HAP-1 (cell line): Measurements from ENCODE around the gene DOCK8.
A peak's percentile ranks its signal among the peaks of the same experiment; 100 is the strongest.
"Not testable (repeated sequence)": the region's sequence is repeated elsewhere in the genome, so short reads cannot be mapped to it uniquely, and the experiment has no call there.

Experiments used
- DNase-seq, 2 experiments: peaks; one replicate each; pipeline ENCODE4 v3.0.0-alpha.2; 2016 to 2020; ENCODE audit warnings: low spot score in 2 of 2
- H3K27me3 ChIP-seq: fragments of 250-450 bp; sonication (Bioruptor Pico); 2 replicates; pipeline ENCODE4 v1.5.1; 2020; ENCODE audit warnings: low read depth, mild to moderate bottlenecking, moderate library complexity
- H3K36me3 ChIP-seq: fragments of 250-450 bp; sonication (Bioruptor Pico); replicated peaks from 2 replicates; pipeline ENCODE4 v1.5.1; 2020; ENCODE audit warnings: mild to moderate bottlenecking
- H3K4me1 ChIP-seq: fragments of 250-450 bp; sonication (Bioruptor Pico); 2 replicates; pipeline ENCODE4 v1.5.1; 2020; ENCODE audit warnings: mild to moderate bottlenecking
- H3K4me3 ChIP-seq: fragments of 250-450 bp; sonication (Bioruptor Pico); 2 replicates; pipeline ENCODE4 v1.5.1; 2020; ENCODE audit warnings: mild to moderate bottlenecking, moderate library complexity
- H3K9me3 ChIP-seq: fragments of 250-450 bp; sonication (Bioruptor Pico); 2 replicates; pipeline ENCODE4 v1.5.1; 2020; ENCODE audit warnings: mild to moderate bottlenecking, moderate library complexity
- in situ Hi-C: fragments of 300-500 bp; cut with MboI; formaldehyde crosslinking; loops from 3 replicates; pipeline ENCODE4 v1.14.3; 2020; ENCODE audit warnings: low sequenced_read_pairs, inconsistent platforms, mixed read lengths

DOCK8 gene

DNA sequence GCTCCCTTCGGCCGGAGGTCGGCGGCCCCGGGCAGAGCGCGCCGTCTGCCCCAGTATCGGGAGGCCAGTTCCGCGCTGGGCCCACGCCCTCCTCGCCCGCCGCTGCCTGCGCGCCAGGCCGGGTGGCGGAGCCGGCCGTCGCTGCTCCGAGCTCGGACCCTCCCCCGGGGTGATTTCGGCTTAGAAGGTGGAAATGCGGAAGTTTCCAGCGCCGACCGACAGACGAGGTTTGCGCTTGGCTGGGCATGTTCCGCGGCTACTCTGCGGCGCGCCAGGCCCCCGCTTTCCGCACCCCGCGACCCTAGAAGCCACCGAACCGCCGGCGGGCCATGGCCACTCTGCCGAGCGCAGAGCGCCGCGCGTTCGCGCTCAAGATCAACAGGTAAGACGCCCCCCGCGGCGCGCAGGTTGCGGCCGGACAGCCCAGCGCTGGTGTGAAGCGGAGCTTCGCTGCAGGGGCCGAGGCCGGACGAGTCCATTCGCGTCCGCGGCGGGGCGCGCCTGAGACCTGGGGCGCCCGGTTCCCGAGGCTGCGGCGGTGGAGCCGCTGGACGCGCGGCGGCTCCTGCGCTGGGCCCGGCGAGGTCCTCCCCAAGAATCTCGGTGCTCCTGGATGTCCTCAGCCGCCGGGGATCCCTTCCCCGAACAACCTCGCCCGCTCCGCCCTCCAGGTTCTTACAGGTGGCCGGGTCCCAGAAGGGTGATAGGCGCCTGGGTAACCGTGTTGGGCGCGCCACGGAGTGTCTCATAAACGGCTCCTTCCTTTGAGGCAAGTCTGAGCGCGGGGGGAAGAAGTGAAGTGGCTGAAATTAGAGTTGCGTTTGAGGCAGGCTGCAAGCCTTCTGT lies at the start of gene DOCK8:
TSS of gene DOCK8 (plus strand) at position 218 of the 846 bp plus-strand sequence. CDS start at position 330, 112 bp downstream.
- no peaks in the 10 kb centered on the region for H3K27me3 ChIP-seq
- peak within 1 kb of the TSS; percentile 52 for H3K4me3 ChIP-seq
- DNase-seq = peak; percentile 48 to 79
- no peaks in the 10 kb centered on the region for H3K36me3 ChIP-seq
- 0 out of 2 replicates have a peak, but pooled peaks cover 2% of the 10 kb centered on the region for H3K4me1 ChIP-seq
- H3K9me3 ChIP-seq = no peaks in the 10 kb centered on the region
- in situ Hi-C loops = no loop called here

DNA sequence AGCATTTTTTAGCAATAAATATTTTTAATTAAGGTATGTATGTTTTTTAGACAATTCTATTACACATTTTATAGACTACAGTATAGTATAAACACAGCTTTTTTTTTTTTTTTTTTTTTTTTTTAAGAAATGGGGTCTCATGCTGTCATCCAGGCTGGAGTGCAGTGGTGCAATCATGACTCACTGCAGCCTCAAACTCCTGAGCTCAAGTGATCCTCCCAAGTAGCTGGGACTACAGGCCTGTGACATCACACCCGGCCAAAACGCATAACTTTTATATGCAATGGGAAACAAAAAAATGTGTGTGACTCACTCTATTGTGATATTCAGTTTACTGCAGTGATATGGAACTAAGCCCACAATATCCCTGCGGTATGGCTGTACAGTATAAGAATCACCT lies 44.9 kb upstream of the DOCK8 start:
- DNase-seq, in situ Hi-C loops, H3K9me3 ChIP-seq, H3K4me3 ChIP-seq, H3K27me3 ChIP-seq, H3K4me1 ChIP-seq, H3K36me3 ChIP-seq: not testable (repeated sequence)

DNA sequence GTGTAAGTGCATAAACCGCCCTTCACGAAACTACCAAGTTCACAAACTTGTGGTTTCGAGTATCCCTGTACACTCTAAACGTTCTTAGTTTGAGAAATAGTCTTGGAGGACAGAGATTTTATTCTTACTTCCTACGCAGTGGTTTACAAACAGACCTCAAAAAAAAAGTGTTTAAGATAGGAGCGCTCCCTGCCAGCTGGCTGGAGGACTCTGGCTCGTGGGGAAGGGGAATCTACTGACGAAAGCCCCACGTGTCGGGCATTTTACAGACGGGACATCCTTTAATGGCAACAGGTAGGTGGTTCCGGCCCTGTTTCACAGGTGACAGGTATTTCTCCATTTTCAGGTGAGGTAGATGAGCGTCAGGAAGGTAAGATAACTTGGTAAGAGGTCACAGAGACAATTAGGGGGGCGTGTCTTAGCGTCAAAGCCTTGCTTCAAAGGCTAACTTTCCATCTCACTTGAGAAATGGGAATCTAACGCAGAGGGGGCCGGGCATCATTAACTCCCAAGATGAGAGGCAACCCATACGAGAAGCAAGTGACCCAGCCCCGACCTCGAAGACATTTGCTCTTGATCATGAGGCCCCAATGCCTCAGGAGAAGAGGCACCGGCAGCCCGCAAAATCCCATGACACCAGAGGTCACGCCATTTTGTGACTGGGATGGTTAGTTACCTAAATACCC lies 36.4 kb upstream of the DOCK8 start:
- H3K27me3 ChIP-seq, DNase-seq, H3K36me3 ChIP-seq, H3K9me3 ChIP-seq, H3K4me1 ChIP-seq, in situ Hi-C loops: not testable (repeated sequence)
- H3K4me3 ChIP-seq = peak overlapping the region; percentile 23

DNA sequence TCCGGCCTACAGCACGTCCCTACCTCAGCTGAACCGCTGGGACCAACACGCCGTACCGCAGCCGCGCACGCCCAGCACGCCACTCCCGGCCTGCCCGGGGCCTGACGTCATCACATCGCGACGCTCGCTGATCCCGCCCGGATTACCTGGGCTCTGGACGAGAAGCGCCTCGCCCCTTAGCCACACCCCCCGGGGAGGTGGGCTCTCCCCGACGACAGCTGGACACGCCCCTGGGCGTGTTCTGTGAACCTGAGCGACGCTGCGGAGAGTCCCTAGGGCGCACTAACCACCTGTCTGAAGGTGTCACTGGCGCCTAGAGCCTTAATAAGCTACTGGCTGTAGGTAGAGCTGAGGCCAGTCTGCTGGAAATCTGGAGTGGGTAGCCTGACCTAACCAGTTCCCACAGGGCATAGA lies 35.7 kb upstream of the DOCK8 start, which contains the start of gene ZNG1A:
TSS of gene ZNG1A (minus strand) at position 87 of the 414 bp plus-strand sequence. CDS start 87 bp downstream, outside the sequence.
- H3K4me3 ChIP-seq = peak within 1 kb of the TSS; percentile 23
- H3K27me3 ChIP-seq, H3K36me3 ChIP-seq, DNase-seq, H3K4me1 ChIP-seq, in situ Hi-C loops, H3K9me3 ChIP-seq: not testable (repeated sequence)

DNA sequence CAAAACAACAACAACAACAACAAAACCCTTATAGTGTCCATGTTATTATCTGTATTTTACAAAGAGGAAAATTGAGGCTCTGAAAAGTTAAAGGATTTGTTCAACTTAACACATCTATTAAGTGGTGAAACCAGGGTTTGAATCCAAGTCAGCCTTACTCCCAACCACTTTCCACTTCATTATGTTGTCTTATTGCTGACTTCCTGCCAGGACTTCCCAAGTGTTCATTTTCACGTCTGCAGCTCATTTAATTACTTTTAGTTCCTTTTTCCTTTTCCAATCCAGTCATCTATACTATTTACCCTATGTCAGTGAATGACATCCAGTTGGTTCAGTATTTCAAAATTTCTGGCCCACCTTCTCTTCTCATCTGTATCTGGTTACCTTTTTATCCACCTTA lies 15.1 kb upstream of the DOCK8 start:
- H3K36me3 ChIP-seq, H3K4me3 ChIP-seq, H3K27me3 ChIP-seq, H3K9me3 ChIP-seq, in situ Hi-C loops, H3K4me1 ChIP-seq, DNase-seq: not testable (repeated sequence)

DNA sequence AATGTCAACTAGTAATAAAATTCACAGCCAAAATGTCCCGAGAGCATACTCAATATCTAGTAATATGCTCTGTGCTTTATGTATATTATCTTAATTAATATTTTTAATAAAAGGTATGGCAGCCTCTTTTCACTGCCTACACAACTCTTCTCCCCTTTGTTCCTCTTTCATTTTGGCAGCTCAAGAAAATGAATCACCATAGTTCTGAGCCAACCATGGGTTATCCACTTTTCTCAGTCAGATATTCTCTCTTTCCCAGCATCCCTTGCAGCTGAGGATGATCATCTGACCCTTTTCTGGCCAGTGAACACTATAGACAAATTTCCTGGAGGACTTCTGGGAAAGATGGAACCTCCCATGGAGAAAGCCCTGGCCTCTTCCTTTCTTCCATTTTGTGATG lies 8.2 kb upstream of the DOCK8 start:
- Histone ChIP-seq H3K27me3 (no peaks in the 10 kb centered on the region), H3K4me3 (no peak overlapping the region), H3K36me3 (no peaks in the 10 kb centered on the region), H3K9me3 (no peaks in the 10 kb centered on the region), H3K4me1 (no peaks in the 10 kb centered on the region; the same call in 1 of the 2 replicates)
- no peak for DNase-seq
- in situ Hi-C loops = no loop called here

DNA sequence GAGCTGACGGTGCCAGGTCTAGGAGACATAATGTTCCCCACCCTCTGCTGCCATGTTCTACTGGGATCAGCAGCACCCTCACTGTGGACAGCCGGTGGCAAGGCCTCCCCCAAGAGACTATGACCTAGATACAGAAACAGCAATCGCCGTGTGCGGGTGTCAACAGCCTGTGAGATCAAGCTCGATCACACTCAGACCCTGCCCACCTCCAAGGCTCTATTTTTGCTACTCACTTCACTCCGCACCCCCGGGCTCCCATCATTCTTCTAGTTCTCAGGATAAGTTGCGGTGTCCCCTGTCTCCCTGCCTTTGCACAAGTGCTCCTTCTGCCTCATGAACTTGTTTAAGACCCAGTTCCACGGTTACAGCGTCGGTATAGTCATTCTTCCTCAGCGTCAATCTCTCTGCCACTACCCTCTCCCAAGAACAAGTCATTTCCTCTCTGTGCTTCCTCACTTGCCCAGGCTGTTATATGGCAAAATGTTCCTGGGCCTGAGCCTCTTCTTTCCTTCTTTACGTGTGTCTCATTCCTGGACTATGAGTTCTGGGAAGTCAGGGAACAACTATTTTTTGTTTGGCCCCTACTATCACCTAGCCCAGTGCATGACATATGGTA lies 5.4 kb upstream of the DOCK8 start:
- in situ Hi-C loops = no loop called here
- Histone ChIP-seq H3K4me1 (peaks cover 2% of the 10 kb centered on the region; the same call in 1 of the 2 replicates), H3K36me3 (no peaks in the 10 kb centered on the region), H3K4me3 (no peak overlapping the region), H3K9me3 (no peaks in the 10 kb centered on the region), H3K27me3 (no peaks in the 10 kb centered on the region)
- no peak for DNase-seq

DNA sequence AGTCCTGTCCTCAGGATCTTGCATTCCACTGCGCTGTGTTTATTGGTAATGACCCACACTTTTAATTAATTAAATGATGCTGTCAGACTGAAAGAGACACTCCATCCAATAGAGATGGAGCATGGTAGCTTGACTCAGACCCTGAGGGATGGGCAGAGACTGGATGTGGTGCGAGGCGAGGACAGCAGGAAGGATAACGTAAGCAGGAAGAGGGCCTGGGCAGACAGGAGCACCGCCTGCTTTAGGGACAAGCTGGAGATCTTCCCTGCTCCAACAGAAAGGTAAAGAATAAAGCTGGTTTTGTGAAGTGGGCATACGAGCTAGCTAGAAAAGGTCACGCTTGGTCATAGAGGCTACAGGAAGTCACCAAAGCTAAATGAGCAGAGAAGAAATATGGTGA lies 3.6 kb upstream of the DOCK8 start:
- Histone ChIP-seq H3K36me3 (no peaks in the 10 kb centered on the region), H3K4me3 (no peak overlapping the region), H3K9me3 (no peaks in the 10 kb centered on the region), H3K4me1 (peaks cover 2% of the 10 kb centered on the region; the same call in 1 of the 2 replicates), H3K27me3 (no peaks in the 10 kb centered on the region)
- in situ Hi-C loops = no loop called here
- DNase-seq = no peak

DNA sequence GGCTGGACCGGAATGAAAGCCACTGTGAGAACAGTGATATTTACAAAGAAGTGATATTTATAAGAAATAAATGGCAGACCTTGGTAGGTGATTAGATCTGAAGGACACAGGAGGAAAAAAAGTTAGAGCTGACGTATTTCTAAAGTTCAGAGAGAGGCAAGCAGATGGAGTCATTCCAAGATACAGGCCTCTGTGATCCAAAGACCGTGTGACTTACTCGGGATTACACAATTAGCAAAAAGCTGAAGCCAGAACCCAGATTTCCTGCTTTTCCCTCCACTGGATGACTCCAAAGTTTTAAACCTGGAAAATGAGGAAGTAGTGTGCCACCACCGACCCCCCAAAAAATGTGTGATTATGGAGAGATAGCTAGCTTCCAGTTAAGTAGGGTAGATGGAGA lies 3.1 kb upstream of the DOCK8 start:
- in situ Hi-C loops = no loop called here

DNA sequence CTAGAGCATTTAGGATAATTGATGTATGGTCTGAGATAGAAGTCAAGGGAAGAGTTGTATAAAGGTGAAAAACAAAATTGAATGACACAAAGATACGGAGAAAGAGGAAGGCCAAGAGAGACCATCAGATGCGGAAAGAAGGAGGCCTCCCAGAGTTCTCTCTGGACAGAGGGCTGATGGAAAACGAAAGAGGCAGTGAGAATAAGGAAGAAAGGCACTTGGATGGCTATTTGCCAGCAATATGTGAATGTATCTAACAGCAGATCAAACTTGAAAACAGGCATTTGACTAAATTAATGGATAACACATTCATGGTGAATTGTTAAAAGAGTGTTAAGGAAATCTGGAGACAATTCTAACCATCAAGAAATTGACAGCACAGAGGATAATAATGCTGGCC lies 2.4 kb upstream of the DOCK8 start:
- Histone ChIP-seq H3K9me3 (no peaks in the 10 kb centered on the region), H3K27me3 (no peaks in the 10 kb centered on the region), H3K4me3 (no peak overlapping the region), H3K4me1 (0 out of 2 replicates have a peak, but pooled peaks cover 2% of the 10 kb centered on the region), H3K36me3 (no peaks in the 10 kb centered on the region)
- in situ Hi-C loops = no loop called here
- DNase-seq = no peak

More for the DNA sequence above, 3.1 kb upstream of the DOCK8 start:
- no peaks in the 10 kb centered on the region for H3K36me3 ChIP-seq
- no peaks in the 10 kb centered on the region for H3K9me3 ChIP-seq
- no peak overlapping the region for H3K4me3 ChIP-seq
- DNase-seq = no peak
- H3K27me3 ChIP-seq = no peaks in the 10 kb centered on the region
- H3K4me1 ChIP-seq = 0 out of 2 replicates have a peak, but pooled peaks cover 2% of the 10 kb centered on the region

DNA sequence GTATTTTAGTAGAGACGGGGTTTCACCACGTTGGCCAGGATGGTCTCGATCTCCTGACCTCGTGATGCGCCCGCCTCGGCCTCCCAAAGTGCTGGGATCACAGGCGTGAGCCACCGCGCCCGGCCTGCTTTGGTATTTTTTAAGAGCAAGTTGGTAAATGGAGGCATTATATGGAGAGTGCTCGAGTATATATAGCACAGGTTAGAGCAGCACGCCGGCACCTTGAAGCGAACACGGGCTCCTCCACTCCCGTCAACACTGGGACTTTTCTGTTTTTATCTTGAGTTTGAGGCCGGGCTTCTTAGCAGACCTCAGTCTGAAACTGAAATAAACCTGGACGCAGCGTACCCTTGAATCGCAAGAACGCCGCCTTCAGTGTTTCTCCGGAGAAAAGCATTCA lies 764 bp upstream of the DOCK8 start:
- DNase-seq, H3K27me3 ChIP-seq, in situ Hi-C loops, H3K36me3 ChIP-seq, H3K9me3 ChIP-seq, H3K4me1 ChIP-seq, H3K4me3 ChIP-seq: not testable (repeated sequence)

DNA sequence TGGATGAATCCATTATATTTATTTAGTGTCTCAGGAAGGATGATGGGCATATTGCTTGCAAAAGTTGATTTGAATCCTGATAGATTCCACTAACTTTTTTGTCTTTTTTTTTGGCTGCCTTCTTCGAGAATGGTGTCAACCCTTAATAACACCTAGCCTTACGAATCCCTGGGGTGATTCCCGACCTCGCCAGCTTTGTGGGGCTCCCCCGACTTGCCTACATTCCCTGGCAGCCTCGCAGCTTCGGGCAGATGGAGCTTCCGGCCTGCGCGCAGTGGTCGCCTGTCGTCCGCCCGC lies 366 bp upstream of the DOCK8 start:
- no peaks in the 10 kb centered on the region for H3K27me3 ChIP-seq
- in situ Hi-C loops = no loop called here
- H3K4me3 ChIP-seq = peak overlapping the region; percentile 52
- no peak for DNase-seq
- no peaks in the 10 kb centered on the region for H3K36me3 ChIP-seq
- H3K4me1 ChIP-seq = 0 out of 2 replicates have a peak, but pooled peaks cover 2% of the 10 kb centered on the region
- no peaks in the 10 kb centered on the region for H3K9me3 ChIP-seq

DNA sequence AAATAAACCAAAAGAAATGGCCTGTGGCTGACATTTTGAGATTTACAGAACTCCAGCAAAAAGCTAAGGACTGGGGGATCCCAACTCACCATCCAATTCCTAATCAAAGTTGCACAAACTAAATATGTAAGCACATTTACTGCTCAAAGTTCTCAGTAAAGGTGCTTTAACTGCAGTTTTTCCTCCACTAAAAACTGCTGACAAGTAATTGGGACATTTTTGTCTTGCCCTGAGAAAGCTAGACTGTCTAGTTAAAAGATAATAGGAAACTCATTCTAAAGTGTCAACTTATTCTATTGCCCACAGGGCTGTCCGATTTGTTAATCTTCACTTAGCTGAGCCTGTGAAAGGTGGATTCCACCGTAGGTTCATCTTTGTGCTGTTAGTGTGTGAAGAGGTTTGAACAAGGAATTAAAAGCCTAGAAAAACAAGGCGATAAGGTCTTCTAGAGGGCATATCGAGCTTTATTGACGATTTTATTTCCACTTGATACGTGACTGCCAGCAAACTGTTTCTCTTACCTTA lies 1.0 kb downstream of the DOCK8 start:
- Histone ChIP-seq H3K4me1 (0 out of 2 replicates have a peak, but pooled peaks cover 2% of the 10 kb centered on the region), H3K9me3 (no peaks in the 10 kb centered on the region), H3K27me3 (no peaks in the 10 kb centered on the region), H3K4me3 (peak overlapping the region; percentile 52), H3K36me3 (no peaks in the 10 kb centered on the region)
- in situ Hi-C loops = no loop called here
- DNase-seq = no peak

DNA sequence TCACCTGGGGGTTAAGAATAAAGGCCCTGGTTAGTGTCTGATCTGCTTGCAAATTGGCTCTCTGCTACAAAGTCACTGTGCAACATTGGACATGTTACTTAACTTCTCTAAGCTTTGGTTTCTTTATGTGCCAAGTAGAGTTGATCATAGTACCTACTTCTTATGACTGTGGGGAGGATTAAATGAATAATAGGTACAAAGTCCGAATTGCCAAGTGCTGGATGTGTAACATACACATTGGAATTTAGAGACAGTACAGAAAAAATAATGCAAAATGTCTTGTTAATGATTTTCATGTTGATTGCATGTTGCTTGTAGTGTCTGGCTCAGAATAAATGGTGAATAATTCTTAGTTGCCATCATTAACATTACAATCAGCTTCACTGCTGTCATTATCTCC lies 2.2 kb downstream of the DOCK8 start:
- no peak for DNase-seq
- Histone ChIP-seq H3K27me3 (no peaks in the 10 kb centered on the region), H3K4me1 (0 out of 2 replicates have a peak, but pooled peaks cover 2% of the 10 kb centered on the region), H3K9me3 (no peaks in the 10 kb centered on the region), H3K4me3 (no peak overlapping the region), H3K36me3 (no peaks in the 10 kb centered on the region)
- in situ Hi-C loops = no loop called here
